Stimulated activated CD4-positive, alpha-beta T cell treated with anti-CD3 and anti-CD28 coated beads, Interleukin-15, amount 100 ng/mL, for 48 hours (primary cell): ENCODE measurements around the gene ST8SIA1.

Experiments used
- DNase-seq, 2 donors: peaks; one replicate each; pipeline ENCODE4 v3.0.0-alpha.2; 2020; ENCODE audit warnings: low read depth in 2 of 2

The ST8SIA1 gene

DNA sequence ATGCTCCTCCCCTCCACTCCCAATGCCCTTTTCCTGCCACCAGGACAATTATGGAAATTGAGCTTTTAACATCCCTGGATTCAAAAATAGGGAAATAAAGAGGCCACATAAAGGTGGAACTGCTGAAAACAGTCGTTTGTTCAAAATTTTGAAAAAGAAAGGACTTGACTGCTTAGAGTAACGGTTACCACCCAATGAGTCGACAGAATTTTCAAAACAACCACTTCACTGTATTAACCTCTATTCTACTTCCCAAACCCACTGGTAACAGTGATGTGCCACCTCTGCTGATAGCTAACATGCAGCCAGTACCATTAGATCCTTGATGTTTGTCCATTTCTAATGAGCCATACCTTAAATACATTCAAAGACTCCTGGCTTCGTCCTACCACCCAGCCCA lies 4.9 kb downstream of the ST8SIA1 start:
- DNase-seq, result no peak

DNA sequence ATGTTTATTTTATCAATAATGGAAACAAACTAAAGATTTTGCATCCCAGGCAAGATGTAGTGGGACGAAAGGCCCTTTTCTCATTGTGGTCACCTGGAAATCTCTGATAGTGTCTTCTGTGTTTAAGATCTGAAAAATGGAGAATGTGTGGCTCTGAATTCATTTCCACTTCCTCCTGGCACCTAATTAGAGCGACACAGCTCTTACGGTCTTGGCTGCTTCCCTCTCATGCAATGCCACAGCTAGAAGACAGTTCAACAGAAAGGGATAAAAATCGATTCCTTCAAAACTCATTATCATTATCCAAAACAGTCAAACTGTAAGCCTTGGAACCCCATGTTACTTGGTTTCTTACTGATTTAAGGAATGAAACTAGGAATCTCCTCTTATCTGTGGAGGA lies 9.3 kb downstream of the ST8SIA1 start:
- no peak for DNase-seq

- DNase-seq, result no peak
Measured at GRCh38 chr12:22322091-22322490, 12.4 kb downstream of the ST8SIA1 start.

DNA sequence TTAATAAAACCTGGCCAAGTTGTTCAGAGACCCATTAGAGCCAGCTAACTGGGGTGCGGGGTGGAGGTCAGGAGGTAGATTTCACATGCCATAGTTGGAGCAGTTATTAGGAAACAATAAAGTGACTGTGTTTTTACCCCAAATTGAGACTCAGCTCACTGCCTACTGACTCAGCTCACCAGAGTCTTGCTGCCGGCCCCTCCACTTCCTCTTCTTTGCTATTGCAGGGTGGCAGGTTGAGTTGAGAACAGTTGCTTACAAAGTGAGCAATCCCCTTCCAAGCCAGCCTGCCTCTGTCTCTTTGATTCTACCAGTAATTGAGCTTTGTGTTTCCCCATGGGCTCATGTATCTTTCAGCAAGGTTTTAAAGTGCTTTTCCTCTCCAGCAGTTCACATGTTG lies 12.9 kb downstream of the ST8SIA1 start:
- no peak for DNase-seq

DNA sequence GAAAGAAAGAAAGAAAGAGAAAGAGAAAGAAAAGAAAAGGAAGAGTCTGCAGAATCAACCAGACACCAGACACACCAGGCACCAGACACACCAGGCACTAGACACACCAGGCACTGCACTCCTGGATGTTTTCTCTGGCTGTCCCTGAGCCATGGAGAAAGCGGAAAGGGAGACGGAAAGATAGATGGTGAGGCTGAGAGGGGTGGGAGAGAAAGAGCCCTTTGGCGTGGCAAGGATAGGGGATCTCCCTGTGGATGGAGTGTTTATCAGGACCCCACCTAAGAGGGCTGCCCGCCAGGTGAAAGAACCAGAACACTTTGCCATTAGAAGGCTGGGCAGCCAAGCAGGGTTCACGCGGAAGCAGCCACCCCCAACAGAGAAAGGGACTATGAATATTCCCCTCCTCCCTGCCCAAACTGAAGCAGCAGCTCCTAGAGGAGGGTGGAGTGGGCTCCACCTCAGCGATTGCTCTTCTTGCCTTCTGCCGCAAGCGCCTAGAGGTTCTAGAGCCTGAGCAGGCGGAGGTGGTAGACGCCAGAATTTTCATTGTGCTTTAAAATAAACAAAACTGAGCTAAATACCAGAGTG lies 13.4 kb downstream of the ST8SIA1 start:
- no peak for DNase-seq

GRCh38 chr12:22318108-22318737 lies 16.3 kb downstream of the ST8SIA1 start:
- no peak for DNase-seq

DNA sequence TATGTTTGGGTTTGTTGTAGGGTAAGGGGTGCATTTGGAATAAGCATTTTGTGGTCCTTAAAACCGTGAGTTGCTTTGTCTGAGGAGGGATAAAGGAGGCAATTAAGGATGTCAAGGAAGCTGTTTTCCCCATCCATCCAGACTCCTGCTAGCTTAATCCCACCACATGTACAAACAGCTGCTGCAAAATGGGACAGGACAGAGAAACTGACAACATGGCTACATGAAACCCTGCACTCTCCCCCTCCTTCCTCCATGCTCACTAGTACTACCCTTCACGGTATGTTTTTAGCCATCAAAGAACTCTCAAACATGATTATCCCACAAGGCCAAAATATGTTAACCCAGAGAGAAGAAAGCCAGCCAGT lies 20.6 kb downstream of the ST8SIA1 start:
- DNase-seq, result no peak

DNA sequence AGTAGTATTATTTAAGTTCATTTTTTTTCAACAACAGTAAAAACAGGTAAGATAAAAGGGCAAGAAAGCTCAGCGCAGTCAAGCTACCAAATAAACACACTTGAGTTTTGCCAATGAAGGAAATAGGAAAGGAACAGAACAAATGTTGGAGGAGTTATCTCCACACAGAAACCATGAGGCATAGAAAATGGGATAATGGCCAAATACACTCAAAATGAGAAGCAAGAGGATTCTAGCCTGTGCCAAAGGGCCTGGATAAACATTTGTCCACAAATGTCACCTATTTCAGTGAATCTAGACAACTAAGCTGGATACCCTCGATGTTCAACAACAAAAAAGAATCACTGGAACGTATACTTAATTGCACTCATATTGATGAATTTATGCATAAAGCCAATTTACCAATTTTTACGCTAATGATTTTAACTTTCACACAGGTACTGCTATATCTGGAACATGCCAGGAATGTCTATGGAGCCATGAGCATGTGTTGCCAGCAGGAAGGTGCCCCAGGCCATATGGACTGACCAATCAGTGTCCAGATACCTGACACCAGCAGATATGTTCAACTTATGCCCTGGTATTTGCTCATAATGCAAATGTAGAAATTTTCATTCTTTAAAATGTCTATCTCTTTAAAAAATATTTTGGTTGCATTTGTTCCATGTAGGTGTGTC lies 21.1 kb downstream of the ST8SIA1 start:
- no peak for DNase-seq

- no peak for DNase-seq
Measured at GRCh38 chr12:22312336-22312735, 22.2 kb downstream of the ST8SIA1 start.

GRCh38 chr12:22310709-22311108 lies 23.8 kb downstream of the ST8SIA1 start:
- DNase-seq, result no peak

GRCh38 chr12:22310275-22310674 lies 24.2 kb downstream of the ST8SIA1 start:
- no peak for DNase-seq

- DNase-seq, result no peak
Measured at GRCh38 chr12:22307811-22308210, 26.7 kb downstream of the ST8SIA1 start.

GRCh38 chr12:22306311-22306710 lies 28.2 kb downstream of the ST8SIA1 start:
- DNase-seq, result no peak

GRCh38 chr12:22304341-22304740 lies 30.2 kb downstream of the ST8SIA1 start:
- DNase-seq, result no peak

DNA sequence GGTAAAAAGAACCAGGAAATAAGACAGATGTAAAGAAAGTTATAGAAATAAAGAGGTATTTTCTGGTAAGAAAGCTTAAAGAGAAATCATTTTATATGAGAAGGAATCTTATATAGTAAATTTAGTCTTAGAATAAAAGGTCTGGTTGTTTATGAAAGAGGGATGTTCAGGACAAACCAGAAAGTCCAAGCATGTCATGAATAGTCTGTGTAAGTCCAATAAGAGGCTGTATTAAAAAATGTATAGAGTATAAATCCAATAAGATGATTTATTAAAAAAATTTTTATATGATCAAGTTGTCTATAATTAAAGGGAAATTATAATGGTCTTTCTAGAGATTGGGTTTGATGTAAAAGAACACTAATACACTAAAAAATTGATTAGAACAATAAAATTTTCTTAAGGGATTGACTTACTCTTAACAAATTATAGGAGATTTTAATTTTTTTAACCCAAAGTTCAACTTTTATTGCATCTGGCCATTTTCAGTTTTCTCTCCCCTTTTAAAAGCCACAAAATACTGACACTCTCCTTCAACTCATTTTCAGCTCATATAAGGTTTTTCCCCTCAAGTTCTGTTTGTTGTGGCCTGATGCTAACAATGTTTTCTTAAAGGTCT lies 35.1 kb downstream of the ST8SIA1 start:
- DNase-seq, result no peak

DNA sequence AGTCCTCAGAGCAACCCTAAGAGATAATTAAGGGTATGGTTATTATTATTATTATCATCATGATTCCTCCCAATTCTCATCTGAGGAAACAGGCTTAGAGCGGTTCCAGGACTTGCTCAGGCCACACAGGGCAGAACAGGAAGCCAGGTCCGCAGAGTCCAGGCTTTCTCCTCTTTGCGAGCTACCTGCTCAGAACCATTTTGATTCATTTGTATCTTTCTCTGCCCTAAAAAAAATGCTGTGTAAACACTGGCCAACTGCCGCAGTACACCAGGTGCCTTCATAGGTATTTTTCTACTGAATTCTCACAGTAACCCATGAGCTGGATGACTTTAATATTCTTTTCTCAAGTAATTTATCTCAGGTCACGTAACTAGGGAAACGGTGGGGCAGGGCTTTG lies 45.3 kb downstream of the ST8SIA1 start:
- no peak for DNase-seq

DNA sequence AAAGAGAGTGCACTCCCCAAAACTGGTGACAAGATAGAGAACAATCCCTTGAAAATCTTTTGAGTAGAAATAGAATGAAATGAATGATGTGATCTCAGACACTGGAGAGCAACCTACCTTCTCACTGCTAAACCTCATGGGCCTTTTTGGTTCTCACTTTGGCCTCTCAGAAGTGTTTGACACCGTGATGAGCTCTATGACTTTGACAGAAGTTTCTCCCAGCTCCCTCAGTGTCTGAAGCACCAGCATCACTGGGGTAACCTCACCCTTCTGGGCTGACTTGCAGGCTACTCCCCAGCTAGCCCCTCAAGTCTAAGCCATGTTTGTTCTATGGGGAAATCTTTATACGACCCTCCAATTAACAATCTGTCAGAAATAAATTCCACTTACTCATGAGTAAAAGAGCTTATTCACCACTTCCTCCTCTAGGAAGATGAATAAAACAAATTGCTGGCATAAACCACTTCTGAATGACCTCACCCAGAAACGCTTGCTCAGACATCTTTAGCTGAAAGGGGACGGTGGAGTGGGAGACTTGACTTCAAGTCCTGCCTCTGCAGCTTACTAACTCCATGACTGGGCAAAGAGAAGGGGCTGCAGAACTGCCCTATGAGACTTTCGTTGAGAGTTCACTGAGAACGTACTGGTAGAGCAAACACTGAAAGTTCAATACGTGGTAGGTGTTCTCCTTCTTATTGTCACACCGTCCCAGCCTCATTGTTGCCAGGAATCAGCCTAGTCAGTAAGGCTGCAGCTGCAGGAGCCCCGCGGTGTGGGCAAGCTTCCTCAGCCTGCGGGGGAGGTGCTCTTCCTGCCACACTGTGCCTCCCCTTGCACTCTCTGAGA lies 46.5 kb downstream of the ST8SIA1 start:
- DNase-seq, result peak; percentile 13 to 44

DNA sequence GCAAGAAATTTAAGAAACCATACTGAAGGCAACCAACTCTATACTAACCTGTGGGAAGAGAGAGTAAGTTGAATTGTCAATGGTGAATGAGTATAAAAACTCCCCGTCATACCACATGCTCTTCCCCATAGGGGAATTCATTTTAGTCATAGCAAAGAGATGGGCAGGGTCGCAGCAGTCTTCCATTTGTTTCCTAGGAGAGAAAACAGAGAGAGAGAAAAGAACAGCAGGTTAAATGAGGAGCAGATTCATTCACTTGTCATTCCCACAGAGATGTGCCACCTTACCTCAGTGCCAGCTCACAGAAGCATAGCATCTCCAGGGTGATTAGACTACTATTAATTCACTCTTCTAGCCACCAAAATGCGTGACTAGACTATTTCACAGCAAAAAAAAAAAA lies 47.4 kb downstream of the ST8SIA1 start:
- no peak for DNase-seq

GRCh38 chr12:22286569-22286968 lies 47.9 kb downstream of the ST8SIA1 start:
- no peak for DNase-seq

DNA sequence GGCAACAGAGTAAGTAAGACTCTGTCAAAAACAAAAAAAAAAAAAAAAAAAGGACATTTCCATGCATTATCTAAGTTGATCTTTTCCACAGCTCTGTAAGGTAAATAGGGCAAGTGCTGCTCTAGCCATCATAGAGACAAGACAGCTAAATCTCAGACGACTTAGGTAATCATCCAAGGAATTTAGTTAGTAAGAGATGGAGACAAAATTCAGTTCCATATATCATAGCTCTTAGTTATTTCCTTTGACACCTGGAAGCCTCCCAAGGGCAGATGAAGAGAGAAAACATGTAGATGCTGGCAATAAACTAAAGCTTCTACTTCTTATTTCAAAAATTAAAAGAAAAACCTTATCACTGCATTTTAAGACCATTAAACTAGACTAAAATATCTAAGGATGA lies 48.7 kb downstream of the ST8SIA1 start:
- no peak for DNase-seq

DNA sequence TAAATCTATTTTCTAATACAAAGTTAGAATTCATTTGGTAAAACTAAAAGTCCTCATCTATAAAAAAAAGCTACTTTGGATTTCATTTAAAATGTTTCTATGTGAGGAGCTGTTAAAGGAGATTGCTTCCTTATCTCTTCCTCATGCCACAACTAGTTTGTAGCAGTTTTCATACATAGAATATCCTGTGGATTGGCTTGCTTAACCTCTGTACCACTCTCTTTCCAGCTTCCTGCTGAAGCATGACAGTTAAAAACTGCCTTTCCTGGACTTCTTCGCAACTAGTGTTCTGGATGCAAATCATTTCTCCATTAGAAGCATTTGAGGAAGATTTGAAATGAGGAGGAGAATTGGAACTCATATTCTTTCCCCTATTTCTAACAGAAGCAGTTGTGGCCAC lies 49.6 kb downstream of the ST8SIA1 start:
- DNase-seq, result no peak

GRCh38 chr12:22283508-22283907 lies 51.0 kb downstream of the ST8SIA1 start:
- DNase-seq, result no peak
